GM19467 (cell line): ENCODE measurements around the gene FAM174B.

Experiments
- ATAC-seq: cut with Tn5 transposase; IDR thresholded peaks from one replicate; pipeline ENCODE4 v1.9.1; 2021; ENCODE audit warnings: mild to moderate bottlenecking, moderate library complexity; ENCODE audit not compliant: unreplicated experiment

Gene FAM174B

DNA sequence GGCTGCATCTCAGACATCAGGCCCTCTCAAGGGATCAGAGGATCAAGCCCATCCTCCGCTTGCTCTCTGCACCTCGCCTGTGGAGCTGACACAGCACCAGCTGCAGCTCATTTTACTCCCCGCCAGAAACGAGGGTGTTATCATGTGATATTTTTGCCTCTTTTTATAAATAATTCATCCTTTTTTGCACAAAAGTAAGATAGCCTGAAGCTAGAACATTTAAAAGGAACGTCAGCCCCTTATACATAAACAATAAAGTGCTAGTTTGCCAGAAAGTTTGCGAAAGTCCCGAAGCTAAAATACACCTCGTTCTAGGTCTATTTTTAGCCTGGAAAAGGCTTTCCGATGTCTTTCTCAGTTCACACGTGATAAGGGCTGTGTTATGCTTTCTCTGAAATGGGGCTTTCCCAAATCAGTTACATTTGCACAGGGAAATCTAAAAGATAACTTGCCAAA lies 9.6 kb upstream of the FAM174B start:
- no peak for ATAC-seq

DNA sequence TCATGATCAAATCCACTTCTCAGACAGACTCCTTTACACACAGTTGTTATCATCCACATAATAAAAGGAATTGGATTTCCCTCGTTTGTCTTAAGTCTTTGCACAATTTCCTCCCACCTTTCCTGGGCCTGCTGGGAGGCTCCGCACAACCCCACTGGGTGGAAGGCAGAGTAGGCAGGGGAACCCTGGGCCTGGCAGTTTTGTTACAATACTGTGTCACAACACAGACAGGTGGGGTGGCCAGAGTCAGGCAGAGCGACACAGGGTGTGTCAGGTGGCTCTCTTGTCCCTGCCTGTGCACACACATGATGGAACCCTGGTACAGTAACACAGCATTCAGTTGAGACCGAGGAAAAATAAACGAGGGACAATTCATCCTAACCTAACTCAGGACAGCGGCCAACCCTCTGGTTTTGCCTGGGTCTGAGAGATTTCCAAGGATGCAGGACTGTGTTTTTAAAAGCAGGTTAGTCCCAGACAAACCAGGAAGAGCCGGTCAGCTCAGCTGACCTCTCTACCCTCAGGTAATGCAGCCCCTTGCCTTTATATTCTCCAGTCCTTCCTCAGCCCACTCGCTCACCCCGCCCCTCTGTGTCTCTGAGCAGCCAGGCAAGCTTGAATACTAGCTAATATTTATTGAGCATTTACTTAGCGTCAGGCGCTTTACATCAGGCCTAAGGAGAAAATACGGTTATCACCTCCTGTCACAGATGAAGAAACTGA lies 8.8 kb upstream of the FAM174B start:
- ATAC-seq = no peak

DNA sequence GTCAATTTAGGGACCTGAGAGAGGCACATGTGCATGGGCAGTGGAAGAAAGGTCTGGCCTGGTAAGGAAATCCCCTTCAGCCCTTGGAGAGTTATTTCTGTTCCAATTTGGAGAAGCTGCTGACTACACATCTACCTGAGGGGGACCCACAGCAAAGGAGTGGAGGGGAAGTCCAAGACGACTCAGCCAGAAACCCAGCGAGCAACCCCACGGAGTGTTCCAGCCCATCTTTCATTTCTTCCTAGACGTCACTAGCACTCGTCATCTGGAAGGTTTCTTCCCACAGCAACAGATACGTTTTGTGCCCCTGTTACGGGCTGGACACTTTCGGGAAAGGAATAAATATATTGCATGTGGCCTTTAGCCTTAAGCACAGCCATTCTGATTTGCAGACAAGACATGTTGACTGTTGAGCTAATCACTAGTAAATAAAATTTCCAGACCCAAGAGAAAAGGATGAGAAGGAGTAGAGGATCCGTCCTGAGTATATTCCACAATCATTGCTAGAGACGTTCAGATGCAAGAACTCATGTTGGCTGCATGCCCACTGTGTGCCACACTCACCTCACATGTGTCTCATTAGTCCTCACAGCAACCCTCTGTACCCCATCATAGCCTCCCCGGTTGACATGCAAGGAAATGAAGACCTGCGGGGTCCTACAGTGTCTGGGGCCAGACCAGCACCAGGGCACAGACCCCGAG lies 7.8 kb upstream of the FAM174B start:
- ATAC-seq = no peak

DNA sequence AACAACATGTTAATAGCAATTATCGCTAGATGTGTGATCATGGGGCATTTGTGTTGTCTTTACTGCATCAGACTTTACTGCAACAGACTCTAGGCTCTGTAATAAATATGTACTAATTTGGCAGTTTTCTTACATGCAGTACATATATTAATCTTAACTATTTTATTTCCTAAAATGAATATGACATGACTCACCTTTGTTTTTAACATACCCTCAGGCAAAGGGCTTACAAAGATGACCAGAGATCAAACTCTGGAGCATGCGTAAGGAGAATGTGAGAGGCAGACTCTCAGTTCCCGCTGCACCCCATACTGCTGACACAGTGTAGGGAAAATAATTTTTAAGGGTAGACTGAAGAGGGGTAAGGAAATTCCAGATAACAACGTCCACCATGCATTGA lies 7.2 kb upstream of the FAM174B start:
- ATAC-seq = no peak

DNA sequence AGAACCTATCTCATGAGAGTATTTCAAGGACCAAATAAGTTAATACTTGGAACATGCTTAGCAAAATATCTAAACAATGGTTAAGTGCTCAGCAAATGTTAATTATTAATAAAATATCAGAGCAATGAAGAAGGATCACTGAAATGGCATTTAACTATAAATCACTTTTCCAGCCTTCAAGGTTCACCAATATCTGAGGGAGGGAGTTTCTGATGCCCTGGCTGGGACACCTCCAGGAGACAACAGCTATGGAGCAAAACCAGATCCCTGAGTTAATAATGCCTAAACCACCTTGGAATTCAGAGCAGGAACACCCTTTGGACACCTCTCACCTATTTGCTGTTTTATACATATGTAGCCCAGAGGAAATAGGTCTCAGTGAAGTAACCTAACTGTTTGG lies 6.4 kb upstream of the FAM174B start:
- no peak for ATAC-seq

DNA sequence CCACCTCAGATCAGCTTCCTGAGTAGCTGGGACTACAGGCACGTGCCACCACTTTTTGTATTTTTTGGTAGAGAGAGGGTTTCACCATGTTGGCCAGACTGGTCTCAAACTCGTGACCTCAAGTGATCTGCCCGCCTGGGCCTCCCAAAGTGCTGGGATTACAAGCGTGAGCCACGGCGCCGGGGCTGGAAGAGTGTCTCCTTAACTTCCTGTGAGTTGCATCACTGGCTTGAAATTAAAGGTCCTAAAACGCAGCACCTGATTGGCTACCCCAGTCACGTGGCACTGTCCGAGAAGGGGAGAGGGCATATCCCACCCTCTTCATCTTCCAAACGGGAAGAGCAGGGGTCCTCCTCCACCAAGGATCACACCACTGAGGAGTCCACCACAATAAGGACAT lies 5.5 kb upstream of the FAM174B start:
- no peak for ATAC-seq

DNA sequence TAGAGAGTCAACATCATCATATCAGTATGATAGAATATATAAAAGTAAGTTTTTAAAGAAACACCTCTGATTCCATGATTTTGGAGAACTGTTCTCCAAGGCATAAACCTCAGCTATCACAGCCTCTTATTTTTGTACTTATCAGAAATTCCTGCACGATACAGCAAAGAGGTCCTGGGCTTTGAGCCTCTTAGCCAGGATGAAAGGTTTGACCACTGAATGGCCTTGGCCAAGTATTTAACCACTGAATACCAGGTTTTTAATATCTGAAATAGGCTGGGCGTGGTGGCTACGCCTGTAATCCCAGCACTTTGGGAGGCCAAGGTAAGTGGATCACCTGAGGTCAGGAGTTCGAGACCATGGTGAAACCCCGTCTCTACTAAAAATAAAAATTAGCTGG lies 1.9 kb upstream of the FAM174B start:
- ATAC-seq = no peak

DNA sequence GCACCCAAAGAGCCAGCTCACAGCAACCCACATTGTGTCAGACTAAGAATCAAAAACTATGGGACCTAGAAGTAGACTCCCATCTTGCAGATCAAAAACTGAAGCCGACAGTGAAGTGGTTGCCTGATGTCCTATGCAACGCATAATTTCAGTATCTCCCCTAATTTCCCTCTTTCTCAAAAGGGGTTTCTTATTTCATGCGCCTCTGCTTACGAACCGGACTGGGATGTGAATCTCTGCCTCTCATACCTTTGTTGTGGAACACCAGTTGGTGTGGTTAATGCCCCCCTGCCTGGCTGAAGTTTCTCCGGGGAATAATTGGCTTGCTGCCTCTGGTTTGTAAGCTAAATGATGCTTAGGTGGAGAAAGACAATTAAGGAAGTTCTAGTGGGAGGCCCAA lies 514 bp upstream of the FAM174B start:
- no peak for ATAC-seq

DNA sequence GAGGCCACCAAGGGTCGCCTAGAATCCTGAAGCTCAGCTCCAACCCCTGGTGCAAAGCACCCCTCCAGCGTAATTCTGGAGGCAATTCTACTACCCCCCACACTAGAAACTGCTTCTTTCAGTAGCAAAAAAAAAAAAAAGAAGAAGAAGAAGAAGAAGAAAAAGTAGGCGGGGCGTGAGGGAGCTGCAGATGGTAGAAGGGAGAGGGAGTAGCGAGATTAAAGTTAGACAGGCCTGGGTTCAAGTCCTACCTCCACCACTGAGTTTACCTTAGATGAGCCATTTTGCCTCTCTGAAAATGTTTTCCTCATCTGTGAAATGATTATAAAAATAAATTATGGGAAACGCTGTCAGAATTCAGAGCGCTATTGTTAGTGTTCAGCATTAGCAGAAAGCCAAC lies 913 bp downstream of the FAM174B start:
- no peak for ATAC-seq

DNA sequence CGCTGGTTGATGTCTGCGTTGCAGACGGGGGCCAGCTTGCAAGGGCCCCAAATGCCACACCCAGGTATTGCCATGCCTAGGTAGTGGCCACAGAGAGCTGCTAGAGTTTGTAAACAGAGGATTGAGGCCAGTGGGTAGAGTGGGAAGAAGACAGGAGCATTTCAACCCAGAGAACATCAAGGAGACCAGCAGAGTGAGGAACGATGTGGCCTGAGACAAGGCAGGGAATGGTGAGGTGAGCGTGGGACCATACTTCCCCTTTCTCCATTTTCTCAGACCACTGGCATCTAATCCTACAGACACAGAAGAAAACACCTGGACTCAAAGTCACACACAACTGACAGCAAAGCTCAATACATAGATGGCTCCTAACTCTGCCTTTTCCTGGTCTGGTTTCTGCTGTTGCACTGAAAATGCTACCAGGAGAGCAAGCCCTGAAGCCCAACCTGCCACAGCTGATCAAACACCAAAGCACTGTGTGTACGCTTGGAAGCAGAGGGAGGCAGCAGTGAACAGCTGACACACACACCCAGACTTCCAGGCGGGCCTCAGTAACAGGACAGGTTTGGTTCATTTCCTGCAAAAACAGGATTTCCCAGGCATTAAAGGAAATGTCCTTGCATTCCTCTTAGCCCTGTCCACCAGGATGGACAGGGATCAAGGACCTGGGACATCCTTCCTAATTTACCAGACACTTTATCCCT lies 1.6 kb downstream of the FAM174B start:
- ATAC-seq = no peak

DNA sequence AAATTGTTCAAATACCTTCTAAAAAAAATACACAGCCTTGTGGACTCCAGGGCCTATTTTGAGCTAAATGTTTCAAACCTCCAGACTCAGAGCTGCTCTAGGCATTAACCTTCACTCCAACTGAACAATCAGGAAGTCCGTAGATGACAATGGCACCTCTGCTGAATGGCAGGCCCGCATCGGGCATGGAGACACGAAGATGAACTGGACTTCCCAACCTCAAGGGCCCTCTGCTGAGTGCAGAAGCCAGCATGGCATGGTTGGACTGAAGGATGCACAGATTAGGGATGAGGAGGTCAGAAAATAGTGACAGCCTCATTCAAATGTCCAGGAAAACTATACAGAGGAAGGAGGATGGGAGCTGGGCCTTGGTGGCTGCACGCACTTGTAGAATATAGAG lies 2.2 kb downstream of the FAM174B start:
- no peak for ATAC-seq

DNA sequence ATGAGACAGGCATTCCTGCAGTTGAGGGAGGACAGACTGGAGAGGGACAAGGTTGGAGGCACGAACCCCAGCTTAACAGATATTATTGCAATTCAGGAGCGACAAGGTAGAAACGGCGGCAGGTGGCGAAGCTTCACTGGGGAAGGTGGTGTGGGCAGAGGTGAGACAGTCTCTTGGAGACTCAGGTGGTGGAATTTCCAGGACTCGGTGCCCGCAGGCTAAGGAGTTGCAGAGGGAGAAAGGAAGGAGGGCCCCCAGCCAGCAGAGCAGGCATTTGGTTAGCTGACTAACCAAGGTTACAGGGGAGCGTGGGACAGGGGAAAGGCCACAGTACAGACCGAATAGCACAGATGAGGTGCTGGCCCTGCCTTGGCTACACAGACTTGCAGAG lies 3.0 kb downstream of the FAM174B start:
- no peak for ATAC-seq

DNA sequence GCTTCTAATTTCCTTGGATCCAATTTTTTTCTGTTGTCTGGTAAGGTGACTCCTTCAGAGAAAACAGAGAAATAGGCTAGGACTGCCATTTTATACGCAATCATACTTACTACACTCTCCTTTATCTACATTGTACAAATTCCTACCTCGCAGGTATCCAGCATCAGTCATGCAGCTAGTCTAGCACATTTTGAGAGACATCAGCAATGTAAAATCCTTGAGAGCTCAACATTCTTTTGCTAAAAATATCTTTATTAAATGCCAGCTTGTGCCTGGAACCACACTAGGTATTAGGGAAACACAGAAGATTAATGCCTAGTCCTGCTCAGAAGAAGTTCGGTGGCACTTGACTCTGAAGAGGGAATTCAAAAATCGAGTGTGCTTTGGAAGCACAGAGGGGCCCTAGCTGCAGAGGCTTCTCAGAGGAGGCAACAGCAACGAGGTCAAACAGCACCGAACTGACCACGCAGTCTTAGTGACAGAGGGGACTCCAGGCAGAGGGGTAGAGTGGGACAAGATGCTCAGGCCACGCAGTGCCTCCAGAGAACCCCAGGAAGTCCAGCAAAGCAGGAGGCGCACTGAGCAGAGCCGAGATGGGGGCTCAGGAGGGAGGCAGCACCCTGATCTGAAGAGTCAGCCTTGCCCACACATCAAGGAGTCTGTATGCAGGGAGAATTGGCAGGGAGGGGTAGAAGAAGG lies 3.5 kb downstream of the FAM174B start:
- ATAC-seq = no peak

DNA sequence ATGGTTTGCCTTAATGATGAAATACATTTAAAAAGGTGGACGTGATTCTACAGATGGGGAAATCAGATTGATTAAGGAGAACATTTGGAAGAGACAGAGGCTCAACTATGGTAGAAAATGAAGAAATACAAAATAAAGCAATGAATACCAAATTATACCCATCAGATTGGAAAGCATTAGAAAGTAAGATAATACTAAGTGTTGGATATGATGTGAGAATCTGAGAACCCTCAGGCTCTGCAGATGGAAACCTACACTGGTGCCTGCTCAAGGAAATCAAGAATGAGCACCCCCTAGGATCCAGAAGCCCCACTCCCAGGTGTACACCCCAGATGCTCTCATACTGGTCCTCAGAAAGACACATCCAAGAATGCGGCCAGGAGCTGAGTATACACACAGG lies 4.6 kb downstream of the FAM174B start:
- ATAC-seq = no peak

DNA sequence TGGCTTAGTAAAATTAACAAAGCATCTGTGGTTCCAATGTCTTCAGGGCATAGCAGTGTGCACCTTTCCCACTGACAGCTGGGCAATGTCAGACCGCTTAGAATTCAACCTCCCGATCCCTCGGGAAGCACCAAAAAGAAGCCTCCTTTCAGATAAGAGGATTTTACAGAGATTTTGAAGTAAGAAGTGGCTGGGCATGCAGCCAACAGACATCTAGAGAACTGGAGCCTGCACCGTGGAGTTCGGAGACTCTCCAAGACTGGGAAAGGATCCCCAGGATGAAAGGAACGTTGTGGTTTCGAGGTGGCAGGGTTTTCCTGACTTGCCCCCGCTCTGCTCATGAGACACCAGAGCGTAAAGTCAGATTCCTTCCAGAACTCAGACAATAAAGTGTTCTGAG lies 5.3 kb downstream of the FAM174B start:
- no peak for ATAC-seq

DNA sequence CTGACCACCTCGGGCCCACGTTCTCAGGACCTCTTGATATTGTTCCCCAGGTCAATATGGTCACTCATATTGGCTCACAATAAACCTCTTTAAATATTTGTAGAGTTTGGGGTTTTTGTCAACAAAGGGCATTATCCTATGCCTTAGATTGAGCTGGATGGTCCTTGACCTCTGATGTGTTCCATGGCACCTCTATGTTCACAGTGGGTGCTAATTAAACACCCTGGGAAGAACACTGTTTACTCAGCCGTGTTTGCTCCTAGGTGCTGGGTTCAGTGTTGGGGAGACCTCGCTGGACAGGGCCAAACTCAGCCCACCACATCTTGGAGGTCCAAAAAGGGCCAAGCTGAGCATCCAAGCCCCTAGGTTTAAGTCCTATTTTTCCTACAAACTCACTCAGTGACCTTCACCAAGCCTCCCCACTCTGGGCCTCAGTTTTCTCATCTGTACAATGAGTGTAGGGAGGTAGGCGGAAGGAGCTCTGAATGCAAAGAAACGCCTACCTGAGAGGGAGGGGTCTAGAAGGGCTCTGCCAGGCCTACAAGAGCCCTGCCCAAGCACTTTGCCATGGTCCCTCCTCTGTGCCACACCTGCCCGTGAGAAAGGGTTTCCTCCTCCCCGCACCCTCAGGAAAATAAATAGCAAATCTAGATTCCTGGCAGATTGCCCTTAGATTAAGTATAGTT lies 7.2 kb downstream of the FAM174B start:
- no peak for ATAC-seq

DNA sequence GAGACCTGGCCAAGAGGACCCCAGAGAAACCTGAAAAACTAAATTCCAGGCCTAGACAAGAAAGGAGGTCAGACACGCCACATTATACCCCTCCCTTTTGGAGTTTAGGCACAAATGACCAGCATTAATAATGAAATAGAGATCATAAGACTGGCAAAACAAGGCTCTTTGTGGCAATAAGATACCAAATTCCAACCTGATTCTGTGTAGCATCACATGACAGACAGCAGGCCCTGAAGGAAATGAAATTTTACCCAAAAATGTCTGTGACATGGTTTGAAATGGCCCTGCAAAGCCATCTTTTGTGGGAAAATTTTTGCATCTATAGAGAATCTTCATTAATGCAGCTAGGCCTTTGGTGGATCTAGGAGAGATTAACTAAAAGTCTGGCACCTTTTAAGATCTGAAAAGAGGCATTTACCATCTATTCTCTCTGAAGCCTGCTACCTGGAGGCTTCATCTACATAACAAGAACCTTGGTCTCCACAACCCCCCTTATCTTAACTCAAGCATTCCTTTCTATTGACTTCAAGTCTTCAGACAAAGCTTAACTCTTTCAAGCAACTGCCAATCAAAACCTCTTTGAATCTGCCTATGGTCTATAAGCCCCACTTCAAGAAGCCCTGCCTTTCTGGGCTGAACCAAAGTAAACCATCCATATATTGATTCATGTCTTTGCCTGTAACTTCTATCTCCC lies 8.0 kb downstream of the FAM174B start:
- no peak for ATAC-seq

DNA sequence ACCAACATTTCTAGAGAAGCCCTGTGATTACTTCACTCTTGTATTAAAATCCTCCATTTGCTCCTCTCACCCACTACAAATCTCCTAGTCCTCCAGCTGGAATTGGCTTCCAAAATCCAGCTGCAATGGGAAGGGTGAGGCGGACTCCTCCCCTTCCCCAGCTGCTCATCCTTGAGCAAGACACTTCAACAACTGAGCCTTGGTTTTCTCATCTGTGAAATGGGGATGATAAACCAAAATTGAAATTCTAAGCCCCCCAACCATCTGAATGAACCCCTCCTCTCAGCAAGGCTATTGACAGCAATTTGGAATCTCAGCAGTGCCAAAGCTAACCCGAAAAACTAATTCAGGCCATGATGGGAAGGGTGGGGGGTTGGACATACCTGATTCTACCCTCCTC lies 9.4 kb downstream of the FAM174B start:
- no peak for ATAC-seq

DNA sequence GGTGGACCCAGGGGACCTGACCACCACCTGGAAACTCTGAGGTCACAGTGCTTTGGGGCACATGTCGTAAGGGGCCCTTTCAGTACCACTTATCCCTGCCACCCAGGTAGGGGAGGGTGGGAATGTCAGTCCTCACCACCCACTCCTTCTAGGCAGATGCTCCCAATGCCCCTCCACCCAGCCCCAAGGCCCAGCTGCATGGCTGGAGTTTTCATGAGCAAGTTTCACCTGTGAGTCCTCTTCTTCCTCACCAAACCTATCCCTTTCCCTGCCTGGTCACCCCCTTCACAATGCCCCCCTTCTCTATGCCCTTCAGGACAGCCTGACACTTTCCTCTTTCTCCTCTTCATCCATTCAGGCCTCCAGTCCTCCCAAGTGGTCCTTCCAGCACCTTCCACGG lies 9.8 kb downstream of the FAM174B start:
- ATAC-seq = no peak

DNA sequence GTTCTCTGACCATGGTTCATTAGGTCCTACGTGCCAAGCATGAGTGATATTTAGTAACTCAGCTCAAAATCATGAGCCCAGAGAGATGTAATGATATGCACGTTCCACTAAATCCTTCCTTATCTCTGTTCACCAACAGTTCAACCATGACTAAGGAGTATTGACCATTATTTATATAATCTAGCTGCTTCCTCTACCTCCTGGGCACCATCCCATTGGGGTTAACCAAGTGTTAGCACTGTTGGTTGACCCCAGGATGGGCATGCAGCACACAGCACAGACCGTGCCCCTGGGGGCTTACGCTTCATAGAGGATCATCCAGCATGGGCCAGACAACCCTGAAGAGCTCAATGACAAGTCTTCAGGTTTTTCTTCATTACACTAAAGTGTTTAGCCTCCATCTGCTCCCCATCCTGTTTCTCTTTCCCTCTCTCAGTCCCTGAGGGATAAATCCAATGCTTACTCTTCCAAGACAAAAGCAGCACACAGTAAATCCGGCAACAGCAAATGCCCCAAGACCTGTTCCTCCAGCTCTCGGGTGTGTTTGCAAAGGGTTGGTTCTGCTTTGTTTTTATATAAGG lies 10.4 kb downstream of the FAM174B start:
- ATAC-seq = no peak
